ENCODE results near the gene ARL6. TPM values are rescaled to one million over a fixed set of nuclear protein-coding genes. Genes with fewer than 3 reads are reported as not detected.

Gene ARL6, protein sequence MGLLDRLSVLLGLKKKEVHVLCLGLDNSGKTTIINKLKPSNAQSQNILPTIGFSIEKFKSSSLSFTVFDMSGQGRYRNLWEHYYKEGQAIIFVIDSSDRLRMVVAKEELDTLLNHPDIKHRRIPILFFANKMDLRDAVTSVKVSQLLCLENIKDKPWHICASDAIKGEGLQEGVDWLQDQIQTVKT
- 4.3 and 6.7 TPM in 2 replicates for total RNA-seq

DNA sequence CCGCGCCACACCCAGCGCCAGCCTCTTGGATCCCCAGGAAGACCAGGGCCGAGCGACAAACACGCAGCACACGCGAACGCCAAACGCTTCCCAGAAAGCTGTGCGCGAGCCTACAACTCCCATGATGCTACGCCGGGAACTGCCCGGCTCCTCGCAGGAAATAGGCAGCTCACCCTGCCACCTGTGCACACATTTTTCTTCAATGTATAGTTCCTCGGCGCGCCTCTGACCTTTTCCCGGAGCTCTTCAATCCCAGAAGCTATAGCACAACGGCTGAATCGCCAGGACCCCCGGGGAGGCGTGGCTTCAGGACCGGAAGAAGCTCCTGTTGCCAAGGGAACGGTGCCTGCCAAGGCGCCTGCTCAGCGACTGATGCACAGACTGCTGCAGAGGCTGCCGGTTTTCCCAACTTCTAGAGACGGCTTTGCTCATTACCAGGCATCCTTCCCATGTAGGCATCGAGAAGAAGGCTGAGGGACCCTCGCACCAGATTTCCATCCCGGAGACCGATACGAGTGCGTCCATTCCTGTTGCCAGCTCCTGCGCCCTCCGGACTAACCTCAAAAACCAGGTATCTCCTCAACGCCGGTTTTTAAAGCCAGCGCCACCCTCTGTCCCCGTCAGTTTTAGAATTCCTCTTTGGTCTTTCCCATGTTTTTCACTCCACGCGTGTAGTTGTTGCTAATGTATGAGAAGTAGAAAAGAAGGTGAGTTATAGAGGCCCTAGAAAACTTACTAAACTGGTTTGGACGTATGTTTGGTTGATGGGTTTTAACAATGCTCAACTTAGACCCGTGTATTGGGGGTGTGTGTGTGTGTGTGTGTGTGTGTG lies at the start of gene ARL6:
TSS of gene ARL6 (plus strand) at position 352 of the 832 bp plus-strand sequence. CDS start 3,350 bp downstream, outside the sequence.

DNA sequence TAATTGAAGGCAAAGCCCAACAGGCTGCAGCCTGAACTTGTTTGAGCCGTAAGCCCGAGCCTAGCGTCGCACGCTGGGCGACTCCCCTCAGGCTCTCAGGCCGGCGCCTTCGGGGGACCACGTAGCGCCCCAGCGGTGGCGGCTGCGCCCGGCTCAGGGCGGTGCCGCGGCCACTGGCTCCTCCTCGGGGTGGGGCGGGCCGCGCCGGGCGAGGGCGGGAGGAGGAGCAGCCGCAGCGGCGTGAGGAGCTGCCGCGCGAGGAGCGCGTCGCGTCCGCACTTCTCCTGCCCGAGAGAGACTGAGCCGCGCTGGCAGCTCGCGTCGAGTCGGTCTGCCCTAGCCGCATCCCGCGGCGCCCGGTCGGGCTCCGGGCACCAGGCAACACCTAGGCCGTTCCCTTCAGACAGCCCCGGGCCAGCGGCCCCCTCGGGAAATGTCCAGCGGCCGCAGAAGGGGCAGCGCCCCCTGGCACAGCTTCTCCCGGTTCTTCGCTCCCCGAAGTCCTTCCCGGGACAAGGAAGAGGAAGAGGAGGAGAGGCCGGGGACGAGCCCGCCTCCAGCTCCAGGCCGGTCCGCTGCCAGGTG lies 57.3 kb downstream of the ARL6 start, which contains the start of gene CRYBG3:
TSS of gene CRYBG3 (plus strand) at position 238 of the 585 bp plus-strand sequence. CDS start at position 434, 196 bp downstream.

Other genes with a start within 250 kb of the ARL6 start
- gene CRYBG3, start 57.3 kb downstream of the ARL6 start, total RNA-seq = 23.3 and 23.6 TPM in 2 replicates
- gene RIOX2, start 207.7 kb downstream of the ARL6 start, total RNA-seq = 52.2 and 67.3 TPM in 2 replicates